Muscle of back (tissue), 11 donors: ENCODE results near the gene LMOD2. TPM values are rescaled to one million over a fixed set of nuclear protein-coding genes. Genes with fewer than 3 reads are reported as not detected.

Source experiments
- DNase-seq, 3 donors: peaks; one replicate each; pipeline versions ENCODE4 v3.0.0 to v3.0.0-alpha.2; 2013
- polyA plus RNA-seq, 10 donors: library from polyadenylated mRNA; unstranded; fragments of 120-200 nt; gene quantifications; one replicate each; pipeline ENCODE4 v1.2.1, GENCODE V29; 2013; ENCODE audit not compliant: insufficient read length in 10 of 10

LMOD2 gene
- polyA plus RNA-seq, 10 donors = 42.0 to 482 (median 162) TPM

- no peak for DNase-seq
These were observed 18.5 kb upstream of the LMOD2 start for GRCh38 chr7:123637203-123637602.

GRCh38 chr7:123637878-123638277 lies 17.8 kb upstream of the LMOD2 start:
- DNase-seq = no peak

GRCh38 chr7:123639631-123640030 lies 16.0 kb upstream of the LMOD2 start:
- DNase-seq = no peak

- DNase-seq = no peak
These were observed 15.1 kb upstream of the LMOD2 start for GRCh38 chr7:123640583-123640982.

- DNase-seq = no peak
These were observed 13.8 kb upstream of the LMOD2 start for GRCh38 chr7:123641901-123642300.

- DNase-seq = no peak
These were observed 11.9 kb upstream of the LMOD2 start for GRCh38 chr7:123643495-123644441.

GRCh38 chr7:123645516-123645915 lies 10.2 kb upstream of the LMOD2 start:
- no peak for DNase-seq

- DNase-seq = no peak
These were observed 8.4 kb upstream of the LMOD2 start for GRCh38 chr7:123647106-123647730.

GRCh38 chr7:123649964-123650363 lies 5.7 kb upstream of the LMOD2 start:
- DNase-seq = no peak

- no peak for DNase-seq
These were observed 5.1 kb upstream of the LMOD2 start for GRCh38 chr7:123650595-123650994.

- no peak for DNase-seq
These were observed 3.3 kb upstream of the LMOD2 start for GRCh38 chr7:123652406-123652805.

- no peak for DNase-seq
These were observed 2.5 kb upstream of the LMOD2 start for GRCh38 chr7:123653162-123653561.

- no peak for DNase-seq
These were observed 1.1 kb downstream of the LMOD2 start for GRCh38 chr7:123656544-123657303.

GRCh38 chr7:123657304-123657685 lies 1.6 kb downstream of the LMOD2 start:
- no peak for DNase-seq

GRCh38 chr7:123658023-123658422 lies 2.4 kb downstream of the LMOD2 start:
- no peak for DNase-seq

GRCh38 chr7:123660514-123661354 lies 5.1 kb downstream of the LMOD2 start:
- no peak for DNase-seq

- no peak for DNase-seq
These were observed 6.1 kb downstream of the LMOD2 start for GRCh38 chr7:123661765-123662164.

- no peak for DNase-seq
These were observed 6.6 kb downstream of the LMOD2 start for GRCh38 chr7:123662293-123662692.

- no peak for DNase-seq
These were observed 7.1 kb downstream of the LMOD2 start for GRCh38 chr7:123662755-123663154.

GRCh38 chr7:123663200-123663599 lies 7.5 kb downstream of the LMOD2 start:
- DNase-seq = no peak

GRCh38 chr7:123665157-123665556 lies 9.5 kb downstream of the LMOD2 start:
- no peak for DNase-seq

- no peak for DNase-seq
These were observed 10.2 kb downstream of the LMOD2 start for GRCh38 chr7:123665896-123666295.
